GM21447 (cell line): ENCODE measurements around the gene OR4C13.
"Not testable (repeated sequence)": the region's sequence is repeated elsewhere in the genome, so short reads cannot be mapped to it uniquely, and the experiment has no call there.

Source experiments
- ATAC-seq: cut with Tn5 transposase; IDR thresholded peaks from one replicate; pipeline ENCODE4 v1.9.1; 2021; ENCODE audit not compliant: unreplicated experiment

OR4C13 gene

GRCh38 chr11:49952091-49952490 lies at the start of gene OR4C13:
TSS of gene OR4C13 (plus strand) at chr11:49952391. CDS start at chr11:49952423, 32 bp downstream.
- no peak for ATAC-seq

- ATAC-seq, result not testable (repeated sequence)
Observed at GRCh38 chr11:49911516-49911915, 40.7 kb upstream of the OR4C13 start.

- ATAC-seq, result not testable (repeated sequence)
Observed at GRCh38 chr11:49948701-49949100, 3.5 kb upstream of the OR4C13 start.

GRCh38 chr11:49973439-49973838 lies 21.2 kb downstream of the OR4C13 start:
- not testable (repeated sequence) for ATAC-seq

- not testable (repeated sequence) for ATAC-seq
Observed at GRCh38 chr11:49982435-49982834, 30.2 kb downstream of the OR4C13 start, which contains the start of gene OR4C12. TSS of gene OR4C12 (minus strand) at chr11:49982535. CDS start at chr11:49982501, 34 bp downstream.

GRCh38 chr11:49995565-49995964 lies 43.4 kb downstream of the OR4C13 start:
- ATAC-seq, result no peak
